ENCODE results near the gene APBB2. TPM values are rescaled to one million over a fixed set of nuclear protein-coding genes. Genes with fewer than 3 reads are reported as not detected.
"Not testable (repeated sequence)": the region's sequence is repeated elsewhere in the genome, so short reads cannot be mapped to it uniquely, and the experiment has no call there.

The APBB2 gene
- total RNA-seq, 1 donor from 2014 or later, result 82.9 TPM

DNA sequence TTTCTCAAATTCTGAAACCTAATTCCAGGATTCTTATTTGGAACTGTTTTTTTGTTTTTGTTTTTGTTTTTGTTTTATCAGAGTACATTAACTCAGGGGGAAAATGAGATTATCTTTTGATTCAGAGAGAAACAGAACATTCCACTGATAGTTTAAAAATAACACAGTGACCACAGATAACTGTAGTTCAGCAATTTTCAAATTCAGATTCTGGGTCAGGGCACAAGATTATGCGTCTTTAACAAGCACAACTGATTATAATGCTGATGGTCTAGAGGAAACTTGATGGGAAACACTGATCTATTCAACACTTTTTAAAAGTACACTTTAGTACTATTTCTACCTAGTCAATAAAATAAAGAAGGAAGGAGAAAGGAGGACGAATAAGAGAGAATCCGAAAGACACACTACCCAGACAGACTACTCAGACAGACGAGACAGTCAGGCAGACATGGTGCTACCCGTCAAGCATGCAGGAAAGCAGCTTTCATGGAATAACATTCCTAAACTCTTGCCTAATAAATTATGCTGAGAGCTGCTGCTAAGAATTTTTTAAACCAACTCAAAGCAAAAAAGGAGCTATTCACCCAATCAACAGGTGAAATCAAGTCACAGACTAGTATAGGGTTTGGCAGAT is 59.0 kb downstream of the APBB2 start:
- DNase-seq, result no peak

GRCh38 chr4:41154814-41155177 is 59.5 kb downstream of the APBB2 start:
- no peak for DNase-seq

- DNase-seq, result peak; percentile 5
These were observed 60.1 kb downstream of the APBB2 start for GRCh38 chr4:41154010-41154813.

GRCh38 chr4:41150401-41150800 is 63.9 kb downstream of the APBB2 start:
- no peak for DNase-seq

GRCh38 chr4:41149568-41149967 is 64.8 kb downstream of the APBB2 start:
- not testable (repeated sequence) for DNase-seq

GRCh38 chr4:41148931-41149330 is 65.4 kb downstream of the APBB2 start:
- DNase-seq, result peak; percentile 53

DNA sequence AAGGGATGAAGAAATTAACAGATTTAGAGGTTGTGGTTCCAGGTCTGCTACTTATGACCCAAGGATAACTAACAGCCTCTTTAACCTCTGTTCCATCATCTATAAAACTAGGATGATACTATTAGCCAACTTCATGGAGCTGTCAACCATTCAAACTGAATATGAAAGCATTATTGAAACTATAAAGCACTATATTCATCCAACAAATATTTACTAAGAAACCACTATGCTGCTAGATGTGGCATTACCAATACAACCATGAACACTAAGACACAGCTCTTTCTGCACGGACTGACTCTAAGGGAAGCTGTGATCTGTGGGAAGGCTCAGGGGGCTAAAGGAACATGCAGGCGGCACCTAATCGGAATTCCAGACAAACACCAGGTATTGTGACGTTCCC is 66.0 kb downstream of the APBB2 start:
- no peak for DNase-seq

DNA sequence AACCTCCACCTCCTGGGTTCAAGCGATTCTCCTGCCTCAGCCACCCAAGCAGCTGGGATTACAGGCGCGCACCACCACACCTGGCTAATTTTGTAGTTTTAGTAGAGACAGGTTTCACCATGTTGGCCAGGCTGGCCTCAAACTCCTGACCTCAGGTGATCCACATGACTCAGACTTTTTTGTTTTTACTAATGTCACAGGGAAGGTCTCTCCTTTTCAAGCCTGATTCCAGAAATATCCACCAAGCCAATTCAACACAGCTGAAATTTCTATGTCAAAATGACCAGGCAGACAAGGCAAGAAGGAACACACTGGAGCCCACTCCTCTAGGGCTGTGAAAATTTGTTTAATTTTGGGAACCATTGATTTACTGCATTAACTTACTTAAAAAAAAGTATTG is 66.8 kb downstream of the APBB2 start:
- not testable (repeated sequence) for DNase-seq

GRCh38 chr4:41146716-41147506 is 67.4 kb downstream of the APBB2 start:
- DNase-seq, result peak; percentile 21

DNA sequence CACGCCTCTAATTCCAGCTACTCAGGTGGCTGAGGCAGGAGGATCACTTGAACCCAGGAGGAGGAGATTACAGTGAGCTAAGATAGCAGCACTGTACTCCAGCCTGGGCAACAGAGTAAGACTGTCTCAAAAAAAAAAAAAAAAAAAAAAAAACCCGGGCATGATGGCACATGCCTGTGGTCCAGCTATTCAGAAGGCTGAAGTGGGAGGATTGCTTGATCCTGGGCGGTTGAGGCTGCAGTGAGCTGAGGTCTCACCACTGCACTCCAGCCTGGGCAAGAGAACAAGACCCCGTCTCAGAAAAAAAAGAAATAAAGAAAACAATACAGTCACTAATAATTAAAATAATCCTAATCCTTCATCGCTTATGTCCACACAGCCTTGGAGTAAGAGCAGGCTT is 68.1 kb downstream of the APBB2 start:
- no peak for DNase-seq

- no peak for DNase-seq
These were observed 68.7 kb downstream of the APBB2 start for GRCh38 chr4:41145571-41146078.

DNA sequence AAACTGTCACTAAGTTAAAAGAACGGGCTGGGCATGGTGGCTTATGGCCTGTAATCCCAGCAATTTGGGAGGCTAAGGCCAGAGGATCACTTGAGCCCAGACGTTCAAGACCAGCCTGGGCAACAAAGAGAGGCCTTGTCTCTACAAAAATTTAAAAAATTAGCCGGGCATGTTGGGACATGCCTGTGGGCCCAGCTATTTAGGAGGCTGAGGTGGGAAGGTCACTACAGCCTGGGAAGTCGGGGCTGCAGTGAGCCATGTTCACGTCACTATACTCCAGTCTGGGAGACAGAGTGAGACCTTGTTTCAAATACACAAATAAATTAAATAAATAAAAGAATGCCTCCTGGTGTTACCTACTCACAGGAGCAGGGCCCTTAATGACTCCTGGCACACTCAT is 69.5 kb downstream of the APBB2 start:
- no peak for DNase-seq

DNA sequence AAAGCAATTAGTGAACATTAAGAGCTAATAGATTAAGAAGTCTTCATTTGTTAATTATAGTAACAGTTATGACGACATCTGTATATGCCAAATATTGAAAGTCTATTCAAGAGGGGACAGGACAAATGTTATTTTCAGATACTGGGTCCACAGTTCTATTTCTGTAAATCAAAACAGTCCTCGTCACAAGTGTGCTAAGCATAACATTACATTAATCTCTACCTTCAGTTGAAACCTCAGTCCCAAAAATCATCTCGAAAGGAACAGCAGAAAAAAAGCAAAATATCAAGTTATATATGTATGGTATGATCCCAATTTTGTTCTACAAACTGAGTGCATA is 70.3 kb downstream of the APBB2 start:
- no peak for DNase-seq

GRCh38 chr4:41143311-41144039 is 70.9 kb downstream of the APBB2 start:
- DNase-seq, result peak; percentile 97

- peak; percentile 88 for DNase-seq
These were observed 71.7 kb downstream of the APBB2 start for GRCh38 chr4:41142376-41143310.

GRCh38 chr4:41141900-41142299 is 72.4 kb downstream of the APBB2 start:
- no peak for DNase-seq

DNA sequence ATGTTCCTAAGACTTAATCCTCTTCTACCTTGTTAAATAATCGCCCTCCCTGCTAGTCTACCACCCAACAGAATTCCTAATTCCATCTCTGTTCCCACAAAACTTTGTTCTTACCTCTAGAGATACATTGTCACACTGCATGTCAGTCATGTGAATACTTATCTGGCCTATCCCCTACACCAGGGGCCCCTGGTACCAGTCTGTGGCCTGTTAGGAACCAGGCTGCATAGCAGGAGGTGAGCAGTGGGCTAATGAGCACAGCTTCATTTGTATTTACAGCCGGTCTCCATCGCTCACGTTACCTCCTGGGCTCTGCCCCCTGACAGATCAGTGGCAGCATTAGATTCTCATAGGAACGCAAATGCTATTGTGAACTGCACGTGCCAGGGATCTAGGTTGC is 73.9 kb downstream of the APBB2 start:
- no peak for DNase-seq

GRCh38 chr4:41137879-41138278 is 76.5 kb downstream of the APBB2 start:
- DNase-seq, result no peak

- no peak for DNase-seq
These were observed 77.9 kb downstream of the APBB2 start for GRCh38 chr4:41136456-41136855.

DNA sequence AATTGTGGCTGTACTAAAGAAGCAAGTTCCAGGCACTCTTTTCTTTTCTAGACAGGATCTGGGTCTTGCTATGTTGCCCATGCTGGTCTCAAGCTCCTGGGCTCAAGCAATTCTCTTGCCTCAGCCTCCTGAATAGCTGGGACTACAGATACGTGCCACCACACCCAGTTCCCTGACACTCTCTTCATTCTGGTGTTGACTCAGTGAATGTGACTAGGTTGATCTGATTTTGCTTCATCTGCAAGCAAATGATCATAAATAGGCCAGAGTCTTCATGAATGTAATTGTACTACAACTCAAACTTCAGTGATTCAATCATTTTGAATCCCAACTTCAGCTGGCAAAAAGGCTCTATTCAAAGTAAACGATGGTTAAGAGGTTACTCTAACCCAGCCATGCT is 78.5 kb downstream of the APBB2 start:
- DNase-seq, result no peak

DNA sequence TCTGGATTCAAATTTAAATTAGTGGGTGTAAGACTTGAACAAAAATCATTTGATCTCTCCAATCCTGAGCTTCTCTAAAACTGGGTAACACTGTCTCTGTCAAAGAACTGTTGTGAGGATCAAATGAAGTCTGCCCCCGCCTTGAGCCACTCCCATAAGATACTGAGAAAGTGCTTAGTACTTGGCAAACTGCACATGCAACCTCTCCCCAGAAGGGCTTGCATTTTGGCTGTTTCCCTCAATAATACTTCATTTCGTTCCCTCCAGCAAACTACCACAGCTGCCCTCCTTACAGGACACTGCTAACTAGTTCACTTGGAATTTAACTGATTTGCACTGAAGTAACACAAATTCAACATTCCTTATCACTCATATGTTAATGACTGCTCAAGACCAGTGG is 79.8 kb downstream of the APBB2 start:
- no peak for DNase-seq
